Panc1 (cell line): Measurements from ENCODE around the gene SLC23A3. TPM values are rescaled to one million over a fixed set of nuclear protein-coding genes. Genes with fewer than 3 reads are reported as not detected.

Experiments
- ATAC-seq: fragments of 200-7000 bp; cut with Tn5 transposase; 2 replicates; pipeline ENCODE4 v1.9.1; 2020; ENCODE audit warnings: mild to moderate bottlenecking, moderate library complexity
- BruUV-seq: library from RNA; stranded (reverse); fragments of 400-500 nt; replicated peaks from 2 replicates; lab custom pipeline; 2021; lab: Mats Ljungman, UMichigan
- CTCF ChIA-PET: fragments of 300-600 bp; sonication (Branson Sonifier 250); formaldehyde crosslinking; loops from one replicate; lab custom pipeline; 2022; ENCODE audit warnings: antibody characterized with exemption; lab: Charles Lee
- POLR2A ChIA-PET: fragments of 300-600 bp; sonication (Branson Sonifier 250); formaldehyde crosslinking; loops from one replicate; lab custom pipeline; 2022; ENCODE audit warnings: antibody characterized with exemption; lab: Charles Lee
- DNase-seq: peaks from one replicate; pipeline ENCODE4 v3.0.0-alpha.2; 2010; ENCODE audit warnings: low read depth, low spot score
- H3K27ac ChIP-seq: 2 replicates; pipeline ENCODE4 v1.5.1; 2011; ENCODE audit warnings: mild to moderate bottlenecking, low read length, inconsistent platforms
- H3K27me3 ChIP-seq: fragments of 200-500 bp; sonication (Bioruptor generic); 2 replicates; pipeline ENCODE4 v1.6.0; 2014; ENCODE audit warnings: low read length, inconsistent platforms; ENCODE audit not compliant: control insufficient read depth, insufficient read depth
- H3K36me3 ChIP-seq: fragments of 200-500 bp; sonication (Bioruptor generic); 2 replicates; pipeline ENCODE4 v1.5.1; 2014; ENCODE audit warnings: inconsistent platforms, mild to moderate bottlenecking, low read length, moderate library complexity; ENCODE audit not compliant: control insufficient read depth, insufficient read depth
- H3K4me1 ChIP-seq: 2 replicates; pipeline ENCODE4 v1.5.1; 2011; ENCODE audit warnings: inconsistent platforms, mild to moderate bottlenecking, low read length, moderate library complexity; ENCODE audit not compliant: control insufficient read depth, insufficient read depth
- H3K4me3 ChIP-seq, 2 experiments: 2 replicates each; pipeline ENCODE4 v1.5.1; 2011 to 2012; ENCODE audit warnings: low read depth in 2 of 2, low read length in 2 of 2, mild to moderate bottlenecking in 2 of 2, inconsistent platforms in 1 of 2, moderate library complexity in 1 of 2
- H3K9me3 ChIP-seq: fragments of 200-500 bp; sonication (Bioruptor generic); 2 replicates; pipeline ENCODE4 v1.5.1; 2014; ENCODE audit warnings: low read depth, mild to moderate bottlenecking, inconsistent platforms, low read length, moderate library complexity; ENCODE audit not compliant: control insufficient read depth, insufficient read depth
- CTCF ChIP-seq: fragments of 450-650 bp; IDR thresholded peaks from 2 replicates; pipeline ENCODE4 v1.5.1; 2017; ENCODE audit warnings: mild to moderate bottlenecking
- POLR2AphosphoS5 ChIP-seq: IDR thresholded peaks from 2 replicates; pipeline ENCODE4 v1.6.1; 2012; ENCODE audit warnings: mild to moderate bottlenecking, low read depth, low read length, moderate library complexity
- REST ChIP-seq, 2 experiments: IDR thresholded peaks; 2 replicates each; pipeline ENCODE4 v1.6.1; 2011 to 2012; ENCODE audit warnings: low read depth in 2 of 2, control low read depth in 1 of 2, low read length in 1 of 2, mild to moderate bottlenecking in 1 of 2, moderate library complexity in 1 of 2; ENCODE audit not compliant: insufficient read depth in 1 of 2
- SIN3A ChIP-seq: IDR thresholded peaks from 2 replicates; pipeline ENCODE4 v1.6.1; 2012; ENCODE audit warnings: low read depth, mild to moderate bottlenecking, low read length, moderate library complexity, borderline replicate concordance; ENCODE audit not compliant: insufficient read depth
- TCF7L2 ChIP-seq: IDR thresholded peaks from 2 replicates; pipeline ENCODE4 v1.6.1; 2011; ENCODE audit warnings: mild to moderate bottlenecking, low read depth, low read length, inconsistent platforms
- in situ Hi-C: cut with HindIII; loops from 2 replicates; pipeline ENCODE4 v1.10.0; 2016; ENCODE audit warnings: low sequenced_read_pairs, low pct_unique_long_range_greater_than_20kb
- intact Hi-C: fragments of 100-400 bp; cut with micrococcal nuclease; formaldehyde crosslinking; loops from one replicate; pipeline ENCODE4 v1.10.0; 2022; ENCODE audit not compliant: unreplicated experiment
- total RNA-seq: library from RNA; stranded (reverse); gene quantifications from one replicate; pipeline ENCODE4 v1.2.1, GENCODE V29; 2021; ENCODE audit not compliant: unreplicated experiment

The SLC23A3 gene
- total RNA-seq, 1 experiment from 2014 or later, result 3.3 TPM

GRCh38 chr2:219210196-219210885 is 40.5 kb upstream of the SLC23A3 start:
- DNase-seq (no peak), ATAC-seq (no peak)
- CTCF ChIA-PET, result no interaction called here
- Histone ChIP-seq H3K4me1 (peaks cover 16% of the 10 kb centered on the region), H3K27ac (no peak overlapping the region), H3K27me3 (no peaks in the 10 kb centered on the region), H3K9me3 (no peaks in the 10 kb centered on the region), H3K36me3 (0 out of 2 replicates have a peak, but pooled peaks cover 4% of the 10 kb centered on the region), H3K4me3 (no peak overlapping the region)
- intact Hi-C loops (loop anchor here (10.0 kb wide), 1 partner anchor 46 kb away; the partner anchor contains the start of gene NHEJ1), in situ Hi-C loops (no loop called here)
- TF ChIP-seq POLR2AphosphoS5 (no peak), REST (IDR thresholded peaks at IDR 0.05; ENCODE audit: insufficient read depth in 1 of 2, low read depth in 2 of 2, low read length in 1 of 2) (no peak), TCF7L2 (no peak), SIN3A (no peak), CTCF (no peak)
- POLR2A ChIA-PET, result no interaction called here
- no TSS peak for BruUV-seq

DNA sequence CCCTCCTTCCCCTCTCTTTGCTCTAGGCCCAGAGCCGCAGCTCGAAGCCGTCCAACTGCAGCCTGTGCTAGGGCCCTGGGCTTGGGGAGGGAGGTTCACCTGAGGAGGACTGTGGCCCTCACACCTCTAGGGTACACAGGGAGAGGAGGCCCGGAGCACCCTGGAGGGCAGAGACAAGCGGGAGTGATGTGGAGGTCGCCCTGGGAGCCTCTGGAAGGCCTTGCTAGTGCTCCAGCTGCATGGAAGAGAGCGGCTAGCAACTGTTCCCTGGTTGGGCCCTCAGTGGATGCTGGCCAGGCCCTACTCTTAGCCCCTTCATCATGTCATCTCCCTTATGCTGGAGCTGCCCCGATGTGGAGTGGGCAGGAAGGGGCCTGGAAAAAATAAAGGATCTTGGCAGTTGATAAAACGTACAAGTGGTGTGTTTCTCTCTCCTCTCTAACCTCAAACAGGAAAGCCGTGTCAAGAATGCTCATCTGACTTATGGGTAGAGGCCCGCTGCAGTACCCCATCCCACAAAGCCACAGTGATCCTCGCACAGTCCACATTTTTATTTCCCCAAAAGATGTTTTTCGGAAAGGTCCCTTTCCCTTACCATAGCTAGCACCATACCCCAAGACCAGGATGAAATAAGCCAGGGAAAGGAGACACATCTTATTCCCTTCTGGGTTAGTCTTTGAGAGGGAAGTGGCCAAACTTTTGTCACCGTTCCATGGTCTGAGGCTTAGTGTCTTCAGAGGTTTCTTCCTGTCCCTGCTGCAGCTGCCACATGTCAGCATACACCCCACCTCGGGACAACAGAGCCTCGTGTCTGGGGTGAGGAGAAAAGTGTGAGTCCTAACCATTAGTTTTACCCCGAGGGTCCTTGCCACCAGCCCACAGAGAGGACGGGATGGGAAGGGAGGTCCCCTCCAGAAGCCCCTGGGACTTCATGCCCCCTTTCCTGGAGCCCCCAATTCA is 39.7 kb upstream of the SLC23A3 start:
- DNase-seq (no peak), ATAC-seq (no peak)
- no peaks in the 10 kb centered on the region for H3K9me3 ChIP-seq
- in situ Hi-C loops (no loop called here), intact Hi-C loops (loop anchor here (10.0 kb wide), 1 partner anchor 45 kb away; the partner anchor contains the start of gene NHEJ1)
- ChIA-PET CTCF (no interaction called here), POLR2A (interaction anchor here (0.6 kb wide), 1 partner anchor 51 kb away, joined by 3 read pairs; no protein-coding TSS in a partner anchor)
- H3K4me3 ChIP-seq, result no peak overlapping the region
- BruUV-seq, result no TSS peak
- H3K27ac ChIP-seq, result no peak overlapping the region
- H3K4me1 ChIP-seq, result peaks cover 16% of the 10 kb centered on the region
- TF ChIP-seq CTCF (no peak), REST (IDR thresholded peaks at IDR 0.05; ENCODE audit: insufficient read depth in 1 of 2, low read depth in 2 of 2, low read length in 1 of 2) (no peak), TCF7L2 (no peak), POLR2AphosphoS5 (no peak; the same call in 1 of the 2 replicates), SIN3A (no peak)
- H3K27me3 ChIP-seq, result no peaks in the 10 kb centered on the region
- H3K36me3 ChIP-seq, result 0 out of 2 replicates have a peak, but pooled peaks cover 2% of the 10 kb centered on the region
